Left lung (tissue), 10 donors: Measurements from ENCODE around the gene BTN3A1. TPM values are rescaled to one million over a fixed set of nuclear protein-coding genes. Genes with fewer than 3 reads are reported as not detected.
A peak's percentile ranks its signal among the peaks of the same experiment; 100 is the strongest.

Experiments
- ATAC-seq: fragments of 200-7000 bp; cut with Tn5 transposase; one replicate; pipeline ENCODE4 v1.9.1; 2020; ENCODE audit warnings: moderate library complexity
- DNase-seq, 4 donors: peaks; one replicate each; pipeline ENCODE4 v3.0.0-alpha.2; 2013 to 2020
- H3K27ac ChIP-seq, 2 donors: fragments of 200-600 bp; sonication (generic) in 1 of 2; one replicate each; pipeline versions ENCODE4 v1.5.0 to v1.8.0; 2020 to 2021
- H3K27me3 ChIP-seq, 2 donors: fragments of 200-600 bp; sonication (generic) in 1 of 2; one replicate each; pipeline versions ENCODE4 v1.5.0 to v1.8.0; 2020 to 2021
- H3K36me3 ChIP-seq, 2 donors: fragments of 200-600 bp; sonication (generic) in 1 of 2; one replicate each; pipeline versions ENCODE4 v1.5.0 to v1.8.0; 2020 to 2021
- H3K4me1 ChIP-seq, 2 donors: fragments of 200-600 bp; one replicate each; pipeline ENCODE4 v1.8.0; 2021
- H3K4me3 ChIP-seq, 2 donors: fragments of 200-600 bp; sonication (generic) in 1 of 2; one replicate each; pipeline versions ENCODE4 v1.5.0 to v1.8.0; 2020 to 2021; ENCODE audit warnings: mild to moderate bottlenecking in 1 of 2
- H3K9me3 ChIP-seq, 2 donors: fragments of 200-600 bp; sonication (generic) in 1 of 2; one replicate each; pipeline versions ENCODE4 v1.5.0 to v1.8.0; 2020 to 2021
- CTCF ChIP-seq, 2 donors: fragments of 200-600 bp; sonication (generic) in 1 of 2; IDR thresholded peaks; one replicate each; pipeline versions ENCODE4 v1.5.0 to v1.8.0; 2021; ENCODE audit warnings: antibody characterized with exemption in 2 of 2
- intact Hi-C, 2 donors: fragments of 100-400 bp; cut with DNase I; formaldehyde crosslinking; loops; one replicate each; pipeline versions ENCODE4 v1.11.2 to v1.14.2; 2022
- polyA plus RNA-seq, 6 donors: library from polyadenylated mRNA; unstranded; fragments of 120-200 nt; gene quantifications; one replicate each; pipeline ENCODE4 v1.2.1, GENCODE V29; 2013; ENCODE audit not compliant: insufficient read length in 6 of 6
- total RNA-seq, 2 donors: library from RNA; stranded (reverse); fragmentation: NEBNext Ultra II Directional; extraction: Animal tissue kit (Norgen Biotek cat#: 25700); gene quantifications; one replicate each; pipeline ENCODE4 v1.2.1, GENCODE V29; 2021
- donor health status: DM: no; HTN: yes; CAD: no.
- donor health status: DM: no; HTN: no; CAD: no.

Gene BTN3A1
- total and polyA plus RNA-seq, 8 donors, result 48.0 to 81.5 (median 64.4) TPM

- Histone ChIP-seq H3K27ac (no peak overlapping the region), H3K4me1 (peaks cover 7 to 12% of the 10 kb centered on the region in 2 donors), H3K9me3 (peaks cover 0 to 14% of the 10 kb centered on the region in 2 donors), H3K4me3 (no peak overlapping the region), H3K36me3 (peaks cover 0 to 8% of the 10 kb centered on the region in 2 donors), H3K27me3 (no peaks in the 10 kb centered on the region)
- no peak for DNase-seq
- TF ChIP-seq CTCF (IDR thresholded peaks at IDR 0.05), result no peak
- intact Hi-C loops, result no loop called here
- ATAC-seq, result no peak
These were observed 33.9 kb downstream of the BTN3A1 start for GRCh38 chr6:26436018-26436417.

GRCh38 chr6:26437550-26437949 lies 35.5 kb downstream of the BTN3A1 start:
- Histone ChIP-seq H3K36me3 (no peaks in the 10 kb centered on the region), H3K4me3 (no peak overlapping the region), H3K27me3 (no peaks in the 10 kb centered on the region), H3K9me3 (peaks cover 0 to 14% of the 10 kb centered on the region in 2 donors), H3K27ac (no peak overlapping the region), H3K4me1 (peaks cover 7 to 27% of the 10 kb centered on the region in 2 donors)
- intact Hi-C loops, result no loop called here
- DNase-seq (no peak), ATAC-seq (no peak)
- TF ChIP-seq CTCF (IDR thresholded peaks at IDR 0.05), result no peak

DNA sequence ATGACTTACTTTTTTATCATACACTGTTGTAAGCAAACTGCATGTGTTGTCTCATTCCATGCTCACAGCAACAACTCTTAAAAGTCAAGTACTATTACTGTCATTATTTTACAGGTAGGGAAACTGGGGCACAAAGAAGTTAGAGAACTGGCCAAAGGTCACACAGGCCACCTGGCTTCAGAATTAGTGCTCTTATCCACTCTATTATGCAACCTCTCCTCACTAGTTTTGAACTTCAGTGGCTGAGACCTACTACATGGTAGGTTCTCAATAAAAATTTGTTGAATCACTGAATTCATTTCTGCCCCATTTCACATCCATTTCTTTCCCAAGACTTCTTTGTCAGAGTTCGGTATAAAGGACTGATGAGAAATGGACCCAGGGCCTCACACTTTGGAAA lies 35.9 kb downstream of the BTN3A1 start:
- Histone ChIP-seq H3K4me3 (no peak overlapping the region), H3K9me3 (peaks cover 0 to 13% of the 10 kb centered on the region in 2 donors), H3K27ac (no peak overlapping the region), H3K36me3 (no peaks in the 10 kb centered on the region), H3K4me1 (peaks cover 7 to 28% of the 10 kb centered on the region in 2 donors), H3K27me3 (no peaks in the 10 kb centered on the region)
- no peak for TF ChIP-seq CTCF (IDR thresholded peaks at IDR 0.05)
- intact Hi-C loops, result no loop called here
- ATAC-seq, result no peak
- DNase-seq, result no peak

DNA sequence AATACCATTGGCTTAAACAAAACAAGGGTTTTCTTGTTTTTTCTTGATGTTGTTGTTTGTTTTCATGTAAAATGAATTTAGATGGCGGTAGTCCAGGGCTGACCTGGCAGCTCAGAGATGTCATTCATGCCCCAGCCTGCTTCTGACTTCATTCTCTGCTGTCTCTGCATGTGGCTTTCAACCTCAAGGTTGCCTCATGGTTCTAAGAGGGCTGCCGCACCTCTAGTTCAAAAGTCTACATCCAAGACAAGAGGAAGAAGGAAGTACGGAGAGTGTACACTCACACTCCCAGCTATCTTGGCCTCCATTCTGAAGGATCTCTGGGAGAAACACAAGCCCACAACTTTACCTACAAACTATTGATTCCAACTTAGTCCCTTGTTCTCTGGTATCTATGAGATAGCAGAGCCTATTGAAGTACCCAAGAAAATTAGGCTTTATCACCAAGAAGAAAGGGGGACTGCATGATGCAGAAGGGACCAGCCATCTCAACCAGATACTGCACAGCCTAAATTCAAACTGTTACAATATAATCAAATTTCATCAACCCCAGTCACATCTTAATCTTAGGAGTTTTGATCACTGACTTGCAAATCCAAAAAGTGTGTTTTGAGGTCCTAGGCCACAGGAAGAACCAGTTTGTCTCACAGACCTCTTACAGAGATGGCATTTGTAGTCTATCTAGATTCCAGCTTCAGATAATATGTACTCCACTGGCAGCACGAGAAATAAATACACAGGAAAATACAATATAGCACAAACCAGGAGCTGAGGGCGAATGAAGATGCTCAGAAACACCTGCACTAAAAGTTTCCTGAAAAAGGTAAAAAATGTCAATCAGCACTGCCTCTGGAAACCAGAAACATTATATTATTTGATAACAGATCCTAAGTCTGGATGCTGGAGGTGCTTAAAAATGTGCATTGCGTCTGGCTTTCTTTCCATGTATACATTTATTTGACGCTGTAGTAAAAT lies 37.4 kb downstream of the BTN3A1 start:
- Histone ChIP-seq H3K27me3 (no peaks in the 10 kb centered on the region), H3K27ac (peak overlapping the region; percentile 88 to 93), H3K9me3 (no peaks in the 10 kb centered on the region), H3K36me3 (no peaks in the 10 kb centered on the region), H3K4me3 (peak overlapping the region; percentile 38 to 63), H3K4me1 (peaks cover 7 to 28% of the 10 kb centered on the region in 2 donors)
- ATAC-seq, result no peak
- no peak for DNase-seq
- TF ChIP-seq CTCF (IDR thresholded peaks at IDR 0.05), result no peak
- intact Hi-C loops, result no loop called here

DNA sequence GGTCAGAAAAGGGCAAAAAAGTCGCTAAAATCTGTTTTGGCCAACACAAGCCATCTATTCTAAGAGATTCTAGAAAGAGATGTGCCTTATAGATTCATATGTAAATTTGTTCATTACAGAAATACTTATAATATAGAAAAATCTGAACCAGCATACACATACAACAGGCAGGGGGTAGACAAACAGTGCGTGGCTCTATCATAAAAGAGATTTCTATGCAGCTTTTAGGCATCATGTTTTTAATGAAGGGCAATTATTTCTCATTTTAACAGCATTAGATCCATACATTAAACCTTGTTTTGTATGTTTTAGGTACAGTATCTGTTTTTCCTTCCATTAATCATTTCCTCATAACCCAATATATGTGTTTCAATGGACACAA lies 38.9 kb downstream of the BTN3A1 start:
- Histone ChIP-seq H3K9me3 (no peaks in the 10 kb centered on the region), H3K4me3 (peak overlapping the region; percentile 38 to 63), H3K27me3 (no peaks in the 10 kb centered on the region), H3K27ac (peak overlapping the region; percentile 88 to 93), H3K4me1 (peaks cover 7 to 33% of the 10 kb centered on the region in 2 donors), H3K36me3 (peaks cover 0 to 3% of the 10 kb centered on the region in 2 donors)
- ATAC-seq (peak; percentile 33), DNase-seq (no peak)
- TF ChIP-seq CTCF (IDR thresholded peaks at IDR 0.05), result no peak
- intact Hi-C loops, result no loop called here
